K562 (cell line): Measurements from ENCODE around the gene NCOR2.

Experiments used
- ADNP ChIP-seq: fragments of 200-800 bp; sonication (Bioruptor generic); IDR thresholded peaks from 2 replicates; pipeline ENCODE4 v1.6.1; 2016; ENCODE audit warnings: missing genetic modification characterization, missing compliant biosample characterization
- CTCF ChIP-seq, 3 experiments: IDR thresholded peaks in 2 of 3; conservative IDR thresholded peaks in 1 of 3; 2 replicates each; pipeline ENCODE4 v1.5.1; 2011 to 2012; ENCODE audit warnings: low read length in 3 of 3, mild to moderate bottlenecking in 3 of 3, control low read depth in 2 of 3, improper control_type of control experiment in 1 of 3, inconsistent platforms in 1 of 3, low read depth in 1 of 3, mixed read lengths in 1 of 3, moderate library complexity in 1 of 3; ENCODE audit not compliant: insufficient read depth in 2 of 3
- GTF2F1 ChIP-seq: IDR thresholded peaks from 2 replicates; pipeline ENCODE4 v1.6.1; 2011; ENCODE audit warnings: low read depth, low read length, improper control_type of control experiment
- MEF2A ChIP-seq: IDR thresholded peaks from 2 replicates; pipeline ENCODE4 v1.6.1; 2011; ENCODE audit warnings: low read depth, mild to moderate bottlenecking, low read length, moderate library complexity; ENCODE audit not compliant: control insufficient read depth
- PHF8 ChIP-seq: fragments of 200-600 bp; sonication (generic); IDR thresholded peaks from 2 replicates; pipeline ENCODE4 v1.6.1; 2012; ENCODE audit warnings: mixed run types, mild to moderate bottlenecking, inconsistent platforms, low read length, moderate library complexity, borderline replicate concordance
- POLR2A ChIP-seq: fragments of 450-650 bp; conservative IDR thresholded peaks from 2 replicates; pipeline ENCODE4 v1.6.1; 2016
- ZBTB17 ChIP-seq: fragments of 450-650 bp; formaldehyde crosslinking; IDR thresholded peaks from 2 replicates; pipeline ENCODE4 v1.4.0; 2020; ENCODE audit warnings: mild to moderate bottlenecking
- ZNF384 ChIP-seq: IDR thresholded peaks from 2 replicates; pipeline ENCODE4 v1.6.1; 2012; ENCODE audit warnings: low read depth, low read length, improper control_type of control experiment

GRCh38 chr12:124547626-124548025 lies 19.8 kb downstream of the NCOR2 start:
- no peak for TF ChIP-seq CTCF (IDR thresholded peaks at IDR 0.05 in 2 of 3, conservative IDR thresholded peaks at IDR 0.05 in 1 of 3; ENCODE audit: insufficient read depth in 2 of 3, low read depth in 1 of 3, low read length in 3 of 3)
- no peak for TF ChIP-seq ZNF384
- no peak for TF ChIP-seq PHF8
- TF ChIP-seq POLR2A, result no peak
- no peak for TF ChIP-seq ZBTB17 (CRISPR knock-in tag)
- TF ChIP-seq MEF2A, result no peak
- no peak for TF ChIP-seq GTF2F1
- no peak for TF ChIP-seq ADNP (tag)
